Limb (tissue), 2 donors: ENCODE measurements around the gene SLC40A1.

ENCODE experiments used
- DNase-seq, 2 donors: peaks; one replicate each; pipeline ENCODE4 v3.0.0-alpha.2; 2016; ENCODE audit errors: extremely low spot score in 2 of 2

SLC40A1 gene

GRCh38 chr2:189601043-189601442, 20.5 kb upstream of the SLC40A1 start:
- no peak for DNase-seq

GRCh38 chr2:189599245-189599644, 18.7 kb upstream of the SLC40A1 start:
- no peak for DNase-seq

GRCh38 chr2:189595417-189595816, 14.8 kb upstream of the SLC40A1 start:
- DNase-seq = no peak

GRCh38 chr2:189594305-189594704, 13.7 kb upstream of the SLC40A1 start:
- no peak for DNase-seq

GRCh38 chr2:189593115-189593514, 12.5 kb upstream of the SLC40A1 start:
- DNase-seq = no peak

- DNase-seq = no peak
Observed at GRCh38 chr2:189592353-189592984, 11.9 kb upstream of the SLC40A1 start.

GRCh38 chr2:189587780-189588179, 7.2 kb upstream of the SLC40A1 start:
- DNase-seq = no peak

- no peak for DNase-seq
Observed at GRCh38 chr2:189585226-189585756, 4.7 kb upstream of the SLC40A1 start.

GRCh38 chr2:189584686-189585085, 4.1 kb upstream of the SLC40A1 start:
- no peak for DNase-seq

GRCh38 chr2:189583227-189584198, 2.9 kb upstream of the SLC40A1 start:
- DNase-seq = no peak

- DNase-seq = no peak
Observed at GRCh38 chr2:189582809-189583192, 2.2 kb upstream of the SLC40A1 start.

- DNase-seq = no peak
Observed at GRCh38 chr2:189582140-189582808, 1.7 kb upstream of the SLC40A1 start.

GRCh38 chr2:189581354-189582139, 961 bp upstream of the SLC40A1 start:
- peak in 1 of 2 donors; percentile 55 for DNase-seq

GRCh38 chr2:189580241-189580651, 340 bp downstream of the SLC40A1 start:
- no peak for DNase-seq

GRCh38 chr2:189579585-189580186, 900 bp downstream of the SLC40A1 start:
- DNase-seq = no peak

- no peak for DNase-seq
Observed at GRCh38 chr2:189578272-189578950, 2.2 kb downstream of the SLC40A1 start.

GRCh38 chr2:189577121-189577520, 3.5 kb downstream of the SLC40A1 start:
- DNase-seq = no peak

- DNase-seq = no peak
Observed at GRCh38 chr2:189576396-189576795, 4.2 kb downstream of the SLC40A1 start.

GRCh38 chr2:189574793-189575475, 5.7 kb downstream of the SLC40A1 start:
- no peak for DNase-seq
